Measurements from ENCODE around the gene FGF10.

The FGF10 gene

GRCh38 chr5:44389090-44389822 is at the start of gene FGF10:
Gene FGF10, minus strand, starts transcription at chr5:44389420. Its CDS starts 738 bp downstream, at chr5:44388682.
- DNase-seq (ENCODE audit: low spot score) = no peak

DNA sequence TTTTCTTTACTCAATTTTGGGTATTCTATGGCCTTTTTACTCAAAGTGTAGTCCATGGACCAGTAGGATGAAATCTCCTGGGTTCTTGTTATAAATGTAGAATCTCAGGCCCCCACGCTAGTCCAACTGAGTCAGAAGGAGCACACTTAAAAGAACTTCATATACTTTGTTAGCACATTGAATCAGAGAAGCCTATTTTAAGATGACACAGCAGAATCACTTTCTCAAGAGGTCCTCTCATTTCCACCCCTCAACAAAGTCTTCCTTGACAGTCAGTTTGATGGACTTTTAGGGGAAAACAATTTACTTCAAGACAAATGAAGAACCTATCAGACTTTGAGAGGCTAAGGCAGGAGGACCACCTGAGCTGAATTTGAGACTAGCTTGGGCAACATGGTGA is 37.7 kb upstream of the FGF10 start:
- DNase-seq (ENCODE audit: low spot score) = no peak

GRCh38 chr5:44412286-44412685 is 23.1 kb upstream of the FGF10 start:
- DNase-seq (ENCODE audit: low spot score) = peak; percentile 32

DNA sequence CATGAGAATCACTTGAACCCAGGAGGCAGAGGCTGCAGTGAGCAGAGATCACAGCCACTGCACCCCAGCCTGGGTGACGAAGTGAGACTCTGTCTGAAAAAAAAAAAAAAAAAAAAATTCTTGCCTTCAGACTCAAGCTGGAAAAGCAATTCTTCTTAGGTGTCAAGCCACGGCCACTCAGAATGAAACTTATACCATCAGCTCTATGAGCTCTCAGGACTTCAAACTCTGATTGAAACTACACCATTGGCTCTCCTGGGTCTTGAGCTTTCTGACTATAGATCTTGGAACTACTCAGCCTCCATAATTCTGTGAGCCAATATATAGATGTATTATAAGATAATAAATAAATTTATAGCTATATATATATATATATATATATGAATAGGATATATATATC is 12.9 kb upstream of the FGF10 start:
- DNase-seq (ENCODE audit: low spot score) = no peak

DNA sequence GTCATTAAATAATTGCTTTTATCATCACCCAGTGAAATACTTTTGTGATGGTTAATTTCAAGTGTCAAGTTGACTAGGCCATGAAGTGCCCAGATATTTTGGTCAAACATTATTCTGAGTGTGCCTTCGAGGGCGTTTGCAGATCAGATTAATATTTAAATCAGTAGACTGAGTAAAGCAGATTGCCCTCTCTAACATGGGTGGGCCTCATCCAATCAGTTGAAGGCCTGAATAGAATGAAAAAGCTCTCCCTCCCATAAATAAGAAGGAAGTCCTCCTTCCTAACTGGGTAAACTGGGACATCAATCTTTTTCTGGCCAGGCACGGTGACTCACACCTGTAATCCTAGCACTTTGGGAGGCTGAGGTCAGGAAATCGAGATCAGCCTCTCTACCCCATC is 12.4 kb upstream of the FGF10 start:
- no peak for DNase-seq (ENCODE audit: low spot score)

DNA sequence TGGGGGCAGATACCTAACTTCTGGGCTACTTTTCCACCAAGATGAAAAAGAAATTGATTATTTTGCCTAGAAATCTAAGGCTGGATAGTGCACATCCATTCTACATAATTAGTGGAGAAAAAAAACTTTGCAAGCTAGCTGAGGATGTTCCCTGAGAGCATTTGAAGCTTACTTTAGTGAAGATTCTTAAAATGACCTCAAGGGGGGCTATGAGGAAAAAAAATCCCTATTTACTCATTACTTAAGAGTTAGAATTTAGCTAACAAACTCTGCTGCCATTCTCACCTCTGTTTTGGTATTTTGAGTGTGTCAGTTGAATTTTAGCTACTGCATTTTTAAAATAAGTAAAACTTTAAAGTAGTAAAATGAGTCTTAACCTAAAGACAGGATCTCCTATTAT is 9.2 kb upstream of the FGF10 start:
- no peak for DNase-seq (ENCODE audit: low spot score)

- no peak for DNase-seq (ENCODE audit: low spot score)
Measured at GRCh38 chr5:44396312-44396711, 7.1 kb upstream of the FGF10 start.

DNA sequence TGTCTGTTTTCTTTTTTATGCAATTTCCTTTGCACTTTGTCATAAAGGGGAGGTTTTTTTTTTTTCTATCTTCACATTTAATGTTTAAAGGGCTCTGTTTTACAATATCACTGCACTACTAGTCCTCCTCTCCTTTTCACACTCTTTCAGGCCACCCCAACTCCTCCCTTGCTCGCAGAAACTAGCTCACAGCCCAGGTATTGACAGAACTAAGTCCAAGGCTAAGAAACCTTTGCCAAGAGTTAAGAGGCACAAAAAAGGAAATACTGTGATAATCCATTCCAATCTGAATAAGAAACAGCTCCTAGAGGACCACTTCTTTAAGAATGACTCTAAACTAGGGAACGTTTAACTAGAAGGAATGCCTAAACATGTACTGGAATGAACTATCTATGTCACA is 1.1 kb upstream of the FGF10 start:
- DNase-seq (ENCODE audit: low spot score) = no peak

- no peak for DNase-seq (ENCODE audit: low spot score)
Measured at GRCh38 chr5:44389823-44390143, 563 bp upstream of the FGF10 start.

GRCh38 chr5:44388321-44389089 is 715 bp downstream of the FGF10 start:
- DNase-seq (ENCODE audit: low spot score) = no peak

DNA sequence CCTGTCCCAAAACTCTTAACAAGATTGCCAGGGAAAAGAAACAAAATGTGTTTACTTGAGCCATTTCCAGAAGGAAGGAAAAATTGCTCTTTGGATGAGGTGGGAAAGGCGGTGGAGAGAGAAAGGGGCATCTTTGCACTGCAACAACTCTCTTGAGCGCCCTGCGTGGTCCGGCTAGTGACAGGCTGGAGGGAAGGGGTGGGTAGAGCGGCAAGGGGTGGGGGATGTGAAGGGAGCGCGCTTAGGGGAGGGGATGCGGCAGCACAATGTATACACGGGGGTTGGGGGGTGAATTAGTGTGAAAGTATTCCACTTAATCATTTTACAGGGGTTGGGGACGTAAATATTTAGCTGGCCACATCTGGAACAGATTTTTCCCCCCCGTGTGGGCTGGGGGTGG is 1.3 kb downstream of the FGF10 start:
- DNase-seq (ENCODE audit: low spot score) = no peak

DNA sequence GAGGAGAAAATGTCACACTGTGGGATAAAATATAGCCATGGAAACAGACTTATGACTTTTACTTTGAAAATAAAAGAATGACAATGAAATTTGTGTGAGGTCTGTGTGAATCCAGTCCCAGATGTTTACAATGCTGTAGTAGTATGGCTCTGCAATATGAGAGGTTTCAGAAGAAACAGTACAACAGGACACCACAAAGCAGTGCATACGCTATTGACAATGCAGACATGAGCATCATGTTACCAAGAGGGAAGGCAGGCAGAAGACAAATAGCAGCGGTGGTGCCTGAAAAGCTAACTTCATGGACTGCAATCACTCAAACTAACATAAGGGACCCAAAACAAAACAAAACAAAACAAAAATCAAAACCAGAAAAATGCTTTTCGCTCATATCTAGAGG is 1.8 kb downstream of the FGF10 start:
- DNase-seq (ENCODE audit: low spot score) = no peak

DNA sequence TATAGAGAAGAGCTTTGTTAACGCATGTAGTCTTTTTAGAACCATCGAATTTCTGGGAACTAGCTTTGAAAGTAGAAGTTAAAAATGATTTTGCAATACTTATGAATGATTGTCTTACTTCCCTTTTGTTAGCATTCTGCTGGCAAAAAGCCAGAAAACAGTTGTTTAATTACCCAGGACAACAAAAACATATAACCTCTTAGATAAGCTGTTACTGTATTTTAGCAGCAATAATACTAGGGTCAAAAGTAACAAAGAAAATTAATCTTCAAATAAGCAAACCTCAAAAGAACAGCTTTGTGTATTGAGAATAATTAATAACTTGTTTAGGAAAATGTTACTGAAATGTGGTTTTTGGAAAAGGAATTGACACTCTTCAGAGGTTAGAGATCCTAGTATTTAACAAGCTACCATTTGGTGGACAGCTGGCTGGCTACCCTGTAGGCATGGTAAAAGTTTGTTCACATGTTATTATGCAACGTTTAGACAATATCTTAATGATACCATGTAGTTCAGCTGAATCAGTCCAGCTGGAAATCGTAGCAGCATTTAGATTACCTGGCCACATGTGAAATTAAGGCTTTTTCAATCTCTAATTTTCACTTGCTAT is 3.8 kb downstream of the FGF10 start:
- no peak for DNase-seq (ENCODE audit: low spot score)

GRCh38 chr5:44384816-44385215 is 4.4 kb downstream of the FGF10 start:
- no peak for DNase-seq (ENCODE audit: low spot score)

DNA sequence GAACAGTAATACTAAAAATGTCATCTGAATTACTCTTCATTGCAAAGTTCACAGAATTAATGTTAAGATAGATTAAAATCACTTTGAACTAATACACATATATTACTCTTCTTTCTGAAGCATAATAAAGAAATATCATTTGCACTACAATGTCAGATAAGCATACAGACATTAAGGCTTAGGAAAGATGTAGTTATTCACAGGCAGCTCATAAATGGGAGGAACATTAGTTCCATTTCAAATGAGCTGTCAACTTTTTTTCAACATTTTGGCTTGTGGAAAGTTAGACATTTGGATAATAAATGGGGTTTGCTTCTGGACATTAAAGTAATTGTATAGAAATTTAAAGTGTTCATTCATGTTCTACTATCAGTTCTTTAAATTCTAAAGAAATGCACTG is 6.3 kb downstream of the FGF10 start:
- DNase-seq (ENCODE audit: low spot score) = no peak

DNA sequence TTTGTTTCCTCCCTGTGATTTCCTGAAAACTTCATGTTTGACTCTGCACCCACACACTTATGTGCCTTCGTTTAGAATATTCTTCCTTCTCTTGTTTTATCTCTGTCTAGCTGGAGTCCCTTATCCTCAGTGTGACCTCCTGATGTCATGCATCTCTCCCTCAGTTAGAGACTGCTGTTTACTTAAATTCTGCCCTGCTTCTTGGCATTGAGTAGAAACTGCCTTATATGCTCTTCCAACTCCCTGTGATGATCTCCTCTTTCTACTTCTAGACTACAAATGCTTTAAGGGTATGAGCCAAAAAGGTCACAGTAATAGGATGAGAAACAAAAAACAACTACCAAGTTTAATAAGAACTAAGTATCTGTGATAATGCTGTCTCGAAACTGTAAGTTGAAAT is 12.2 kb downstream of the FGF10 start:
- no peak for DNase-seq (ENCODE audit: low spot score)

DNA sequence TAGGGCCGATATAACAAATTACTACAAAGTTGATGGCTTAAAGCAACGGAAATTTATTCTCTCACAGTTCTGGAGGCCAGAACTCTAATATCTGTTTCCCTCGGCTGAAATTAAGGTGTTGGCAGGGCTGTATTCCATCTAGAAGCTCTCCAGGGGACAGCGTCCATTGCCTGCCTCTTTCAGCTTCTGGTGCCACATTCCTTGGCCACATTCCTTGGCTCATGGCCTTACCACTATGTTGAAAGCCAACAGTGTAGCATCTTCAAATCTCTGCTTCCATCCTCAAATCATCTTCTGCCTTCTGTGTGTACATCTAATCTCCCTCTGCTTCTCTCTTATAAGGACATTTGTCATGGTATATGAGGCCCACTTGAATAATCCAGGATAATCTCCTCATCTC is 17.2 kb downstream of the FGF10 start:
- no peak for DNase-seq (ENCODE audit: low spot score)

GRCh38 chr5:44367203-44367602 is 22.0 kb downstream of the FGF10 start:
- DNase-seq (ENCODE audit: low spot score) = no peak

DNA sequence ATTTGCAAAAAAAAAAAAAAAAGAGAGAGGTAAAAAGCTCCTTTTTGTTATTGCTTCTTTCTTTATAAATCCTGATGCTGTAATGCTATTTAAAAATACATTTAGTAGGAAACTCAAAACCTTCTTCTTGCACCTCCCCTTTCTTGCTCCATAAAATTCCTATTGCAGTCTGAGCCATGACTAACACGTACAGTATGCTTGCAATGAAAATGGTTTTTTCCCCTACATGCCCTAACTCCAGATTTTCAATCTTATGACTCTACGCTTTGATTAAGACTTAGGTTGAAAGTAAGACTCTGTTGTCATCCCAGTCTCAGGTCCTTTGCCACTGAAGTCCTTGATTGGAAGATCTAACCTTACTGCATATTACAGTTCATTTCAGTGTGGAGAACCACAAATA is 23.9 kb downstream of the FGF10 start:
- DNase-seq (ENCODE audit: low spot score) = no peak

GRCh38 chr5:44364097-44364496 is 25.1 kb downstream of the FGF10 start:
- no peak for DNase-seq (ENCODE audit: low spot score)

GRCh38 chr5:44361342-44362001 is 27.7 kb downstream of the FGF10 start:
- DNase-seq (ENCODE audit: low spot score) = no peak

GRCh38 chr5:44360919-44361318 is 28.3 kb downstream of the FGF10 start:
- DNase-seq (ENCODE audit: low spot score) = no peak

DNA sequence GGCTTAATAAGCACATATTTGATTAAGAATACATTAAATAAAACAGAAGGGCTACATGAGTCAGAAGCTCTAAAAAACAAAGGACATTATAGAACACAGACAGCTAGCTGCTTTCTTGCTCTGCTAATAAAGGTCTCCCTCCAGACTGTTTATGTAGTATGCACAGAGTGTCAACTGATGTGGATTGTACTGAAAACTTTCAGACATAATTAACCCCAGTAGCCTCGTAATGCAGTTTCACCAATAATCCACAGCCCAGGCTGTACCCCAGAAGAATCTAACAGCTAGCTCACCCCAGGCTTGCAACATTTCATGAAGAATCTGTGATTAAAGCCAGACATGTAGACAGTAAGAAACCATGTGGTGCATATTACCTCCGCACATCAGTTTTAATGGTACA is 30.8 kb downstream of the FGF10 start:
- no peak for DNase-seq (ENCODE audit: low spot score)
